Testis (tissue), 3 donors: Measurements from ENCODE around the gene CRISPLD2. TPM values are rescaled to one million over a fixed set of nuclear protein-coding genes. Genes with fewer than 3 reads are reported as not detected.

Experiments used
- DNase-seq: peaks from one replicate; pipeline ENCODE4 v3.0.0-alpha.2; 2019
- H3K27ac ChIP-seq, 2 donors: fragments of 200-600 bp; sonication (generic); one replicate each; pipeline ENCODE4 v1.5.1; 2019
- H3K27me3 ChIP-seq: fragments of 200-600 bp; sonication (generic); one replicate; pipeline ENCODE4 v1.5.1; 2019
- H3K36me3 ChIP-seq: fragments of 200-600 bp; sonication (generic); one replicate; pipeline ENCODE4 v1.5.1; 2017; ENCODE audit warnings: low read depth; ENCODE audit errors: missing control alignments
- H3K4me1 ChIP-seq: fragments of 200-600 bp; sonication (generic); one replicate; pipeline ENCODE4 v1.5.1; 2019
- H3K4me3 ChIP-seq, 2 donors: fragments of 200-600 bp; sonication (generic); one replicate each; pipeline ENCODE4 v1.5.1; 2017 to 2019
- H3K9me3 ChIP-seq: fragments of 200-600 bp; sonication (generic); one replicate; pipeline ENCODE4 v1.5.1; 2017
- CTCF ChIP-seq, 3 experiments: fragments of 450-650 bp in 2 of 3; fragments of 200-600 bp in 1 of 3; sonication (generic) in 1 of 3; IDR thresholded peaks; one replicate each; pipeline ENCODE4 v1.5.1; 2016 to 2019; ENCODE audit warnings: antibody characterized with exemption in 3 of 3, mild to moderate bottlenecking in 2 of 3, moderate library complexity in 1 of 3
- POLR2A ChIP-seq: fragments of 450-650 bp; IDR thresholded peaks from one replicate; pipeline ENCODE4 v1.6.1; 2017; ENCODE audit warnings: antibody characterized with exemption, mild to moderate bottlenecking, moderate library complexity
- WGBS, 2 donors: methylation state at CpG; one replicate each; pipeline ENCODE4 v1.1.5; 2018; 5-methylcytosine and 5-hydroxymethylcytosine counted together
- intact Hi-C: fragments of 100-400 bp; cut with DNase I; formaldehyde crosslinking; loops from one replicate; pipeline ENCODE4 v1.15.1; 2023; ENCODE audit warnings: low total_unique reads
- polyA plus RNA-seq: library from polyadenylated mRNA; stranded (reverse); fragments of 350-450 nt; fragmentation: Illumina TruSeq; extraction: RNeasy Lipid Tissue Mini Kit (QIAGEN cat#74804); gene quantifications from one replicate; pipeline ENCODE4 v1.2.3, GENCODE V29; 2014; ENCODE audit warnings: low read depth, low replicate concordance; ENCODE audit not compliant: insufficient read depth
- total RNA-seq, 2 donors: library from RNA; depleted of rRNA; stranded (reverse); fragments of >200 nt; gene quantifications; one replicate each; pipeline ENCODE4 v1.2.3, GENCODE V29; 2016

Gene CRISPLD2
- total and polyA plus RNA-seq, 3 donors from 2014 or later = 47.7 to 59.6 (median 48.8) TPM

- WGBS, 2 donors = 75 to 78% methylated on average over 6 to 8 of the region's 8 CpGs
- Histone ChIP-seq H3K9me3 (no peaks in the 10 kb centered on the region), H3K27ac (peak overlapping the region; percentile 68 to 77), H3K4me3 (no peak overlapping the region), H3K36me3 (no peaks in the 10 kb centered on the region), H3K4me1 (peaks cover 45% of the 10 kb centered on the region), H3K27me3 (no peaks in the 10 kb centered on the region)
- TF ChIP-seq CTCF (IDR thresholded peaks at IDR 0.05) (no peak), POLR2A (no peak)
- intact Hi-C loops = no loop called here
- DNase-seq = no peak
Measured at GRCh38 chr16:84825896-84826557, 6.2 kb downstream of the CRISPLD2 start.

DNA sequence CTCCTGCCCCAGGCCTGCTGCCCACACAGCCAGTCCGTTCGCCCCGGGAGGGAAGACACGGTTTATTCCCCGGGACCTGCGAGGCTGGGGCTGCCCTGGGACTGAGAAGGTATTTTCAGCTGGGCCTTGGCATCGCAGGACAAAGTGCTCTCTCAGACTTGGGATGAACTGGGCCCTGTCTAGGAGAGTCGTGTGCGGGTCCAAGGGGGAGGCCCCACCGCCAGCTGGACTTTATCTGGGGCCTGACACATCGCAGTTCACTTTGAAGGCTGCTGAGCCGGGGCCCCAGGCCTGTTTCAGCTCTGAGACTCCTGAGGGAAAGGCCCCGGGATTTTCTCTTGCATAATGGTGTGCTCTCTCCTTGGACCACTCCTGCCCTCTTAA is 6.8 kb downstream of the CRISPLD2 start:
- peak; percentile 53 for DNase-seq
- Histone ChIP-seq H3K9me3 (no peaks in the 10 kb centered on the region), H3K4me3 (no peak overlapping the region), H3K27me3 (no peaks in the 10 kb centered on the region), H3K27ac (peak overlapping the region; percentile 68 to 77), H3K4me1 (peaks cover 45% of the 10 kb centered on the region), H3K36me3 (no peaks in the 10 kb centered on the region)
- TF ChIP-seq CTCF (IDR thresholded peaks at IDR 0.05) (no peak), POLR2A (no peak)
- WGBS, 2 donors = 44 to 59% methylated on average over 10 to 13 of the region's 13 CpGs
- intact Hi-C loops = no loop called here

- Histone ChIP-seq H3K27me3 (no peaks in the 10 kb centered on the region), H3K9me3 (no peaks in the 10 kb centered on the region), H3K27ac (peak overlapping the region; percentile 68 to 77), H3K4me1 (peaks cover 40% of the 10 kb centered on the region), H3K4me3 (no peak overlapping the region), H3K36me3 (no peaks in the 10 kb centered on the region)
- intact Hi-C loops = no loop called here
- 44 to 54% methylated on average over 16 of the region's 16 CpGs for WGBS, 2 donors
- DNase-seq = no peak
- no peak for TF ChIP-seq POLR2A
- TF ChIP-seq CTCF (IDR thresholded peaks at IDR 0.05) = no peak
Measured at GRCh38 chr16:84827131-84827574, 7.4 kb downstream of the CRISPLD2 start.

- intact Hi-C loops = no loop called here
- Histone ChIP-seq H3K9me3 (no peaks in the 10 kb centered on the region), H3K4me3 (no peak overlapping the region), H3K4me1 (peaks cover 35% of the 10 kb centered on the region), H3K27me3 (no peaks in the 10 kb centered on the region), H3K27ac (peak overlapping the region; percentile 68 to 77), H3K36me3 (no peaks in the 10 kb centered on the region)
- TF ChIP-seq POLR2A (no peak), CTCF (IDR thresholded peaks at IDR 0.05) (no peak)
- no peak for DNase-seq
- 80 to 85% methylated on average over 15 of the region's 15 CpGs for WGBS, 2 donors
Measured at GRCh38 chr16:84827897-84828296, 8.1 kb downstream of the CRISPLD2 start.

- Histone ChIP-seq H3K4me1 (peaks cover 39% of the 10 kb centered on the region), H3K27ac (peak overlapping the region; percentile 68 to 77), H3K27me3 (no peaks in the 10 kb centered on the region), H3K36me3 (no peaks in the 10 kb centered on the region), H3K4me3 (no peak overlapping the region), H3K9me3 (no peaks in the 10 kb centered on the region)
- DNase-seq = no peak
- intact Hi-C loops = no loop called here
- TF ChIP-seq POLR2A = no peak
- TF ChIP-seq CTCF (IDR thresholded peaks at IDR 0.05) = no peak
- WGBS, 2 donors = 61 to 76% methylated on average over 5 of the region's 5 CpGs
Measured at GRCh38 chr16:84828322-84828721, 8.5 kb downstream of the CRISPLD2 start.
